ENCODE results near the gene C2CD3.

Gene C2CD3

DNA sequence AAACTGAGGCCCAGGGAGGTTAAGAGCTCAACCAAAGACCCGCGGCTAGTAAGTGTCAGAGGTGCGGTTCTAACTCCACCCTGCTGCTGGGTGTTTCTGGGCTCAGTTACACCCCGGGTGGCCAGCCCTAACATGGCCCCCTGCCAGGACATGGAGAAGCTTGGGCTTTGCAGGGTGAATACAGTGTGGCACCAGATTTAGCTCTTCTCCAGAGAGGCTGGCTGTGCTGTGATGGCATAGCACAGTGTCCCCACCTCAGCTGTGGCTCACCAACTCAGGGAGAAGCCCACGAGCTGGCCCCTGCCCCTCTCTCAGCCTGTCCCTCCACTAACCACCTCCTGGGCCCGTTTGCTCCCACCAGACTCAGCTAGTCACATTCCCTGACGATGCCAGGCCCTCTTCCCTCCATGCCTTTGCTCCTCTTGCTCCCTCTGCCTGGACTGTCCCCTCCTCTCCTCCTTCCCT lies 168.9 kb downstream of the C2CD3 start:
- DNase-seq = peak in 1 of 2 donors; percentile 33

DNA sequence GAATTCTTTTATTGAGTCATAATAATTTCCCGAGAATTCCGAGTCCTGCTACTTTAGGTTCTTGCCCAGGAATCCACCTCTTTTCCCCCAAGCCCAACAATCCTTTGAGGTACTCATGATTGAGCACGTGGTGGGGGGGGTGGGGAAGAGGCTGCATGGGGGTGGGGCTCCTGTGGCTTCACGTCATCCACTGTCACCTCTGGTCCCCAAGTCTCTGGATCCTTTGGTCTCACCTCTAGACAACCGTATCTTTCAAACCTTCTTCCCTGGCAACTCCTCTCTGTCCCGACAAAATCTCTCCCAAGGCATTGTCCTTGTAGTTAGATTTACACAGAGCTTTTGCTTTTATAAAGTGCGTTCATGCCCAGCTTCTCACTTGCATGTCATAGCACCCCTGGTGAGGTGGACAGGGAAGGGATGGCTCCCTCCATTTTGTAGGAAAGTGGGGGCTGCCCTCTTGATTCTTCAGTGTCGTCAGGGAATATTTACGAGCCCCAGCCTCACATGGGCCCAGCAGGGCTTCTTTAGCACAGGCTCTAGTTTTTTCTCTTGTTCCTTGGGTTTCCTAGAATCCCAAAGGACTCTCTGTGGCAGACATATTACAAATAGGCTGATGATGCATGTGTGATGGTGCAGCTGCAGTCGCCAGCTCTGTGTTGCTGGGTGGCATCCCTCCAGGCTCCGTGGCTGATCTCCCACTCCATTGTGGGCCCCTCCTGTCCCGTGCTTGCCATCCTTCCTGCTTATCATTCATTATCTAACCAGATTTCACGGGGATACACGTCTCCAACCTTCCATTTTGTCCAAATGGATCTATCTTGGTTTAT lies 170.3 kb downstream of the C2CD3 start:
- Histone ChIP-seq H3K27me3 (no peaks in the 10 kb centered on the region), H3K9me3 (no peaks in the 10 kb centered on the region), H3K27ac (no peak overlapping the region), H3K4me3 (no peak overlapping the region), H3K4me1 (no peaks in the 10 kb centered on the region), H3K36me3 (peaks cover 14 to 35% (median 15%) of the 10 kb centered on the region in 3 donors)
- DNase-seq = peak in 1 of 2 donors; percentile 27
- TF ChIP-seq, protein P1, sequence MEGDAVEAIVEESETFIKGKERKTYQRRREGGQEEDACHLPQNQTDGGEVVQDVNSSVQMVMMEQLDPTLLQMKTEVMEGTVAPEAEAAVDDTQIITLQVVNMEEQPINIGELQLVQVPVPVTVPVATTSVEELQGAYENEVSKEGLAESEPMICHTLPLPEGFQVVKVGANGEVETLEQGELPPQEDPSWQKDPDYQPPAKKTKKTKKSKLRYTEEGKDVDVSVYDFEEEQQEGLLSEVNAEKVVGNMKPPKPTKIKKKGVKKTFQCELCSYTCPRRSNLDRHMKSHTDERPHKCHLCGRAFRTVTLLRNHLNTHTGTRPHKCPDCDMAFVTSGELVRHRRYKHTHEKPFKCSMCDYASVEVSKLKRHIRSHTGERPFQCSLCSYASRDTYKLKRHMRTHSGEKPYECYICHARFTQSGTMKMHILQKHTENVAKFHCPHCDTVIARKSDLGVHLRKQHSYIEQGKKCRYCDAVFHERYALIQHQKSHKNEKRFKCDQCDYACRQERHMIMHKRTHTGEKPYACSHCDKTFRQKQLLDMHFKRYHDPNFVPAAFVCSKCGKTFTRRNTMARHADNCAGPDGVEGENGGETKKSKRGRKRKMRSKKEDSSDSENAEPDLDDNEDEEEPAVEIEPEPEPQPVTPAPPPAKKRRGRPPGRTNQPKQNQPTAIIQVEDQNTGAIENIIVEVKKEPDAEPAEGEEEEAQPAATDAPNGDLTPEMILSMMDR (IDR thresholded peaks at IDR 0.05) = no peak
- intact Hi-C loops (cut with DNase I; ENCODE audit: low total_unique reads) = no loop called here

More for the DNA sequence above, 168.9 kb downstream of the C2CD3 start:
- H3K27me3 ChIP-seq = no peaks in the 10 kb centered on the region
- TF ChIP-seq, protein P1 (IDR thresholded peaks at IDR 0.05) = no peak
- H3K4me3 ChIP-seq = no peak overlapping the region
- H3K4me1 ChIP-seq = no peaks in the 10 kb centered on the region
- H3K9me3 ChIP-seq = no peaks in the 10 kb centered on the region
- intact Hi-C loops (cut with DNase I; ENCODE audit: low total_unique reads) = no loop called here
- no peak overlapping the region for H3K27ac ChIP-seq
- peaks cover 14 to 43% (median 15%) of the 10 kb centered on the region in 3 donors for H3K36me3 ChIP-seq

DNA sequence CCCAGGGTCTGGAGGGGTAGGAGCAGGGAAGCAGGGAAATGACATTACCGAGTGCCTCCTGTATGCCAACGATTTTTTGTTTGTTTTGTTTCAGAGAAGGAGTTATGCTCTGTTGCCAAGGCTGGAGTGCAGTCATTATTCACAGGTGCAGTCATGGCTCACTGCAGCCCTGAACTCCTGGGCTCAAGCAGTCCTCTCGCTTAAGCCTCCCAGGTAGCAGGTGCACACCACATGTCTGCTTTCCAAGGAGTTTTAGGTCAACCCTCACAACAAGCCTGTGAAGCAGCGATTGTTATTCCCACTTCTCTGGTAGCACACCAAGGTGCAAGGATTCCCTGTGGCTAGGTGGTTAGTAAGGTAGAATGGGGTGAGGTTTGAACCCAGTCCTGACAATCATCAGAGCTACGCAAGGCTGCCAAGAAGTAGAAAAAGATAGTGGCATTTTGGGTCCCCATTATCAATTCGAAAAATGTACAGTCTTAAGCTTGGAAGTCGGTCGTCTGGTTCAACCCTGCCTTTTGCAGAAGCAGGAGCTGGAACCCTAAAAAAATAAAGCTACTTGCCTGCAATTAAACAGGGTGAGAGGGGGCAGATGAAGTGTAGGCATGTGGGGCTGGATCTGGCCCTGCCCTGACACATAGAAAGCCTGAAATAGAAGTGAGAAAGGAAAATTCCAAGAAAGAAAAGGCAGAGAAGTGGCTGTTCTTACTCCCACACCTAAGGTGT lies 171.1 kb downstream of the C2CD3 start:
- intact Hi-C loops (cut with DNase I; ENCODE audit: low total_unique reads) = no loop called here
- Histone ChIP-seq H3K9me3 (no peaks in the 10 kb centered on the region), H3K4me3 (no peak overlapping the region), H3K4me1 (no peaks in the 10 kb centered on the region), H3K27ac (no peak overlapping the region), H3K36me3 (peaks cover 14 to 32% (median 15%) of the 10 kb centered on the region in 3 donors), H3K27me3 (no peaks in the 10 kb centered on the region)
- TF ChIP-seq, protein P1 (IDR thresholded peaks at IDR 0.05) = no peak
- DNase-seq = peak in 1 of 2 donors; percentile 35

DNA sequence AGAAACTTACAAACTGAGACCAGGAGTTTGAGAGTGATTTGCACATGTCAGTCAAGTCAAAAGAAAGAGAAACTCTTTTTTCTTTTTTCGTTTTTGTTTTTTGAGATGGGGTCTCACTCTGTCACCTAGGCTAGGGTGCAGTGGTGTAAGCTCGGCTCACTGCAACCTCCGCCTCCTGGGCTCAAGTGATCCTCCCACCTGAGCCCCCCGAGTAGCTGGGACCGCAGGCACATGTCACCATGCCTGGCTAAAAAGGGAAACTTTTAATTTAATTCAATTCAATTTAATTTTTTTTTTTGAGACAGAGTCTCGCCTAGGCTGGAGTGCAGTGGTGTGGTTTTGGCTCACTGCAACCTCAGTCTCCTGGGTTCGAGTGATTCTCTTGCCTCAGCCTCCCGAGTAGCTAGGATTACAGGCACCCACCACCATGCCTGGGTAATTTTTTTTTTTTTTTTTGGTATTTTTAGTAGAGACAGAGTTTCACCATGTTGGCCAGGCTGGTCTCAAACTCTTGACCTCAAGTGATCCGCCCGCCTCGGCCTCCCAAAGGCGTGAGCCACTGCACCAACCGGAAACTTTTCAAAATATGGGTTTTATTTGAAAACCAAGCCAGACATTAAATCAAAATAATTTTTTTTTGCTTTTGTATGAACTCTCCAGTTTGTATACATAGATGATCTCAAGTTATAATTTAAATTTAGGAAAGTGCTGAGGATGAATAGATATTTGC lies 171.8 kb downstream of the C2CD3 start:
- intact Hi-C loops (cut with DNase I; ENCODE audit: low total_unique reads) = no loop called here
- no peak overlapping the region for H3K4me3 ChIP-seq
- no peaks in the 10 kb centered on the region for H3K9me3 ChIP-seq
- no peaks in the 10 kb centered on the region for H3K4me1 ChIP-seq
- H3K27me3 ChIP-seq = no peaks in the 10 kb centered on the region
- no peak overlapping the region for H3K27ac ChIP-seq
- DNase-seq = no peak
- H3K36me3 ChIP-seq = peaks cover 12 to 26% (median 14%) of the 10 kb centered on the region in 3 donors
- TF ChIP-seq, protein P1 (IDR thresholded peaks at IDR 0.05) = no peak

DNA sequence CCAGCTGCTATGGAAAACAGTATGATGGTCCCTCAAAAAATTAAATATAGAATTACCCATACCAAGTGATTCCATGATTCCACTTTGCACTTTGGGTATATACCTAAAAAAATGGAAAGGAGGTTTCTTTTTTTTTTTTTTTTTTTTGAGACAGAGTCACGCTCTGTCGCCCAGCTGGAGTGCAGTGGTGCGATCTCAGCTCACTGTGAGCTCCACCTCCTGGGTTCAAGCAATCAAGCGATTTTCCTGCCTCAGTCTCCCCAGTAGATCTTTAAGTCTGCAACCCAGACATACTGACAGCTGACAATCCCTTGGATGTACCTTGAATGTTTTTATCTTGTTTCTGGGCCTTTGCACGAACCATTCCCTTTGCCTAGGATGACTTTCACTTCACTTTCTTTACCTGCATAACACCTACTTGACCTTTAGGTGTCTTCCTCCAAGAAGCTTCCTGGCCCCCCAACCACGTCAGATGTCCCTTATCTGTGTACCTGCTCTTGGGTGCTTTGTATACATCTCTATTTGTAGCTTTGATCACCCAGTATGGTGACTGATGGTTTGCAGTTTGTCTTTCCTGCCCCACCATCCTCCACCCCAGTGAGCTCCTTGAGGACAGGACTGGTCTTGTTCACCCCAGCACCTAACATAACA lies 173.6 kb downstream of the C2CD3 start:
- Histone ChIP-seq H3K9me3 (no peaks in the 10 kb centered on the region), H3K4me1 (no peaks in the 10 kb centered on the region), H3K36me3 (peaks cover 0 to 8% (median 0%) of the 10 kb centered on the region in 3 donors), H3K4me3 (no peak overlapping the region), H3K27me3 (no peaks in the 10 kb centered on the region), H3K27ac (no peak overlapping the region)
- no peak for DNase-seq
- TF ChIP-seq, protein P1 (IDR thresholded peaks at IDR 0.05) = no peak
- intact Hi-C loops (cut with DNase I; ENCODE audit: low total_unique reads) = no loop called here
